ENCODE results near the gene KREMEN1.

KREMEN1 gene

DNA sequence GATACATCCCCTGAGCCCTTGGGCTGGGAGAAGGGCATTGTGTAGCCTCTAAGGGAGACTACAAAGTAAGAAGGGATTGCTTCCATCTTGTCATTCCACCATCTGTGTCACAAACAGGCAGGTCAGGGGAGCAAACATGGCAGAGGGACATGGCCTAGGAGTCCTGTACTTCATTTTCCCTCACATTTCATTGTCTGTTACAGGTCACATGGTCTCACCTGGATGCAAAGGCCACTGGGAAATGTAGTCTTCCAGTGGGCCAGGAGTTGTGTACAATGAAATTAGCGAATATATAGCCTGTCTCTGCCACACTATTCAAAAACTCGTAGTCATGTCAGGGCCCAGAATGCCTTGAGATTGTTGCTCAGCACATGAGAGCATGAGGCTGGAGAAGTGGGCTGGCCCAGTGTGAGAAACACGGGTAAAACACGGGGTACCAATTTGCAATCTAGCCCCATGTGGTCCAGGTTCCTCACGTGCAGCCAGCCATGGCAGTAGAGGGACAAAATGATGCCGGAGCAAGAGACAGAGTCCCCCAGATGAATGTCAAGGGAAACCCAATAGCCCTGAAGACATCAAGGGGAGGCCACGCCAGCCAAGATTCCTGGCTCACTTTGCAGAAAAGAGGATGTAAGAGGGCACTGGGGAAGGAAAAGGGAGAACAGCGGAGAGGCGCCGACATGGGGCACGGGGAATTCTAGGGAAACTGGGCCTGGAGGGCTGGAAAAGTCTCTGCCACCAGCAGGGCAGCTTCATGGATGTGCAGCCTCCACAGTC is 85.1 kb downstream of the KREMEN1 start:
- no peaks in the 10 kb centered on the region for H3K36me3 Mint-ChIP-seq (ENCODE audit: low read depth)
- H3K9me3 Mint-ChIP-seq = no peaks in the 10 kb centered on the region
- peaks cover 28% of the 10 kb centered on the region for H3K27me3 Mint-ChIP-seq (ENCODE audit: low read depth)
- H3K27ac Mint-ChIP-seq = no peak overlapping the region
- H3K4me1 Mint-ChIP-seq (ENCODE audit: low read depth) = peaks cover 7% of the 10 kb centered on the region
- H3K4me3 Mint-ChIP-seq = no peak overlapping the region
- DNase-seq (ENCODE audit: low spot score) = no peak

DNA sequence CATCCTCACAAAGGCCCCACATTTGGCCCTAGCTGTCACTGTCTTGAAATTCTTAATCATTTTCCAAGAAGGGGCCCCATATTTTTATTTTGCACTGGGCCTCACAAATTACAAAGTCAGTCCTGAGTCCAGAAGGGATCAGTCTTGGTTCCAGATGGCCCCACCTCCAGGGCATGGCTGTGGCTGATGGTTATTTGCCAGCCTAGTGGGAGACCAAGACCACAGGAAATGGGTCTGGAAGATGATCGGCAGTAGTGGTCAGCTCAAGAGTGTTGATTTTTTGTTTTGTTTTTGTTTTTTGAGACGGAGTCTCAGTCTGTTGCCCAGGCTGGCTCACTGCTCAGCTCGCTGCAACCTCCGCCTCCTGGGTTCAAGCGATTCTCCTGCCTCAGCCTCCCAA is 85.7 kb downstream of the KREMEN1 start:
- Mint-ChIP-seq H3K27me3 (ENCODE audit: low read depth) (peaks cover 27% of the 10 kb centered on the region), H3K4me3 (no peak overlapping the region)

DNA sequence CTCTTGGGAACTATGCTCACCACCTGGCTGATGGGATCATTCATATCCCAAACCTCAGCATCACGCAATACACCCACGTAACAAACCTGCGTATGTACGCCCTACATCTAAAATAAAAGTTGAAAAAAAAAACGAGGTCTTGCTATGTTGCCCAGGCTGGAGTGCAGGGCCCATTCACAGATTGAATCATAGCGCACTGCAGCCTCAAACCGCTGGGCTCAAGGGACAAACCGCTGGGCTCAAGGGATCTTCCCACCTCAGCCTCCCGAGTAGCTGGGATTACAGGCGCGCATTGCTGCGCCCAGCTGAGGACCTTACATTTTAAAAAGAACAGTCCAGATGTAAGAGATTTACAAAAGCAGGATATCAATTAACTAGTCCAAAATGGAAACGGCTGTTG is 91.0 kb downstream of the KREMEN1 start:
- H3K27ac Mint-ChIP-seq = no peak overlapping the region
- DNase-seq (ENCODE audit: low spot score) = no peak

More for the DNA sequence above, 85.7 kb downstream of the KREMEN1 start:
- H3K27ac Mint-ChIP-seq = no peak overlapping the region
- peaks cover 7% of the 10 kb centered on the region for H3K4me1 Mint-ChIP-seq (ENCODE audit: low read depth)
- H3K9me3 Mint-ChIP-seq = no peaks in the 10 kb centered on the region
- no peak for DNase-seq (ENCODE audit: low spot score)
- H3K36me3 Mint-ChIP-seq (ENCODE audit: low read depth) = no peaks in the 10 kb centered on the region

DNA sequence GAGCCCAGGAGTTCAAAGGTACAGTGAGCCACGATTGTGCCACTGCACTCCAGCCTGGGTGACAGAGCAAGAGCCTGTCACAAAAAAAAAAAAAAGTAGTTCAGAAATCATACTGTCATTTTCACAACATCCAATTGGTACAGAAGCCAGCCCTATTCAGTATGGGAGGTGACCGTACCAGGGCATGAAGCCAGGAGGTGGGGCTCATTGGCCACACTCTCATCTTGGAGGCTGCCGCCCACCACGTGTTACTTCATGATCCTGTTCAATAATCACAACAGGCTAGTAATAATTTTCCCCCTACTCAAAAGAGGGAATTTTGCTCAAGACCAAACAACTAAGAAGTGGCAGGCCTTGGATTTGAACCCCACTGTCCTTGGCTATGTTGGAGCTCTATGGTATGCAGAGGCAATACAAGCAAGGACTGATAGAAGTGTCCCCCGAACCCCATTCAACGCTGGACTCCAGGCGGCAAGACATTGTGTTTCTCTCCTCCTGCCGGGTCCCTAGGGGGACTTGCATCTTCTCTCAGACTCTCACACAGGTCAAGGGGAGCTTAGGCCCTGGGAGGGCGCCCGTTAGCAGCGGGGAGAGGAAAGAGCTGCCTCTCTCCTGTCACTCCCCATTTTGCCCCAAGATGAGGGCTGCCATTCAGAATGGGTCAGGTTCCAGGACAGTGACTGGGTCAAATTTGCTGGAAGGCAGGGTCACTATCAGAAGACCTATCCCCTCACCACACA is 92.7 kb downstream of the KREMEN1 start:
- Mint-ChIP-seq H3K9me3 (no peaks in the 10 kb centered on the region), H3K4me3 (no peak overlapping the region), H3K36me3 (ENCODE audit: low read depth) (no peaks in the 10 kb centered on the region), H3K4me1 (ENCODE audit: low read depth) (peaks cover 22% of the 10 kb centered on the region), H3K27me3 (ENCODE audit: low read depth) (peaks cover 19% of the 10 kb centered on the region), H3K27ac (no peak overlapping the region)
- no peak for DNase-seq (ENCODE audit: low spot score)

More for the DNA sequence above, 91.0 kb downstream of the KREMEN1 start:
- H3K9me3 Mint-ChIP-seq = no peaks in the 10 kb centered on the region
- no peak overlapping the region for H3K4me3 Mint-ChIP-seq
- H3K36me3 Mint-ChIP-seq (ENCODE audit: low read depth) = no peaks in the 10 kb centered on the region
- peaks cover 22% of the 10 kb centered on the region for H3K4me1 Mint-ChIP-seq (ENCODE audit: low read depth)
- peaks cover 19% of the 10 kb centered on the region for H3K27me3 Mint-ChIP-seq (ENCODE audit: low read depth)

DNA sequence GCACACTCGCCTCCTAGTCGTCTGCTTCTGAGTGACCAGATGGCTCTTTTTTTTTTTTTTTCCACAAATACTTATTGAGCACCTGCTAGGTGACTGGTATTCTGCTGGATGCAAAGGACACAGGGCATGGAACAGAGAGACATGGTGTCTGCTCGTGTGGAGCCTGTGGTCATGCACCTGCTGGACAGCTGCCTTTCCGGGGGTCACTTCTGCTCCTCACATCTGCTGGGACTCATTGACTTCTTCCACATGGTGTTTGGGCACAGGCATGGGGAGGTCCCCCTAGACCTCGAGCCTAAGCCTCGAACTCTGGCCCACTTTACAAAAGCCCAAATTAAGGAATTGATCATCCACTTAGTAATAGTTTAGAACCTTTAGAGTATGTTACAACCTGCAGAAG is 93.3 kb downstream of the KREMEN1 start:
- H3K27me3 Mint-ChIP-seq (ENCODE audit: low read depth) = peaks cover 12% of the 10 kb centered on the region
- peaks cover 20% of the 10 kb centered on the region for H3K4me1 Mint-ChIP-seq (ENCODE audit: low read depth)
- H3K4me3 Mint-ChIP-seq = peak overlapping the region; percentile 63
- no peaks in the 10 kb centered on the region for H3K9me3 Mint-ChIP-seq
- no peaks in the 10 kb centered on the region for H3K36me3 Mint-ChIP-seq (ENCODE audit: low read depth)
- H3K27ac Mint-ChIP-seq = no peak overlapping the region
- DNase-seq (ENCODE audit: low spot score) = no peak

DNA sequence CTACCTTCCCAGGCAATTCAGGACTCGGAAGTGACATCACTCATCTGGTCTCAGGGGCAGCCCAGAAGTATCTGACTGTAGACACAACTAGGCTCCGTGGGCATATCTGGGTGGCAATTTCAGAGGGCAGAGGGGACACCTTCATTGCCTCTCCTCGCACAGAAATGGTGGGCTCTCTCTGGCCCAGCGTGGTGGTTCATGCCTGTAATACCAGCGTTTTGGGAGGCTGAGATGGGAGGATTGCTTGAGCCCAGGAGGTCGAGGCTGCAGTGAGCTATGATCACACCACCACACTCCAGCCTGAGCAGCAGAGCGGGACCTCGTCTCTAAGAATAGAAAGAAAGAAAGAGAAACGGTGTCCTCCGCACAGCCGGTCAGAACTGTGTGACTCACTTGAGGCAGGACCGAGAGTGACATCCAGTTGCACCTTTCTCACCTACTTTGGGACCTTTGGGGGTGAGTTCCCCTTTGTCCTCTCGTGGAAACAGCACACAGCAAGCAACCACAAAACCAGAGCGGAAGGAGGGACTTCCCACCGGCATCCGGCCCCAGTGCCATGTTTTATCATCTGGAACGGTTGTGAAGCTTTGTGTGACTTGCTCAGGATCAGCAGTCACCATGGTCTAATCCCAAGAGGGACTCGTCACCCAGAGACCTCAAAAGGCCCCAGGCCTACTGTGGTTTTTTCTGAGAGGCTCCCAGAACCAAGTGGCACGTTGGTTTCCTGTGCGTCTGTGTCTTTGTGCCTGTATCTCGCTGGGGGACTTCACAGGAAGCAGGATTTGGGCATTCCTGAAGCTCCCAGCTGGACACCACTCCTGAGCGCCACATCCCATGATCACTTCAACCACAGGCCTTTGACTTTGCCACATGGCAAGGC is 94.4 kb downstream of the KREMEN1 start:
- peaks cover 20% of the 10 kb centered on the region for H3K4me1 Mint-ChIP-seq (ENCODE audit: low read depth)
- H3K27me3 Mint-ChIP-seq (ENCODE audit: low read depth) = peaks cover 9% of the 10 kb centered on the region
- DNase-seq (ENCODE audit: low spot score) = peak; percentile 86
- no peaks in the 10 kb centered on the region for H3K36me3 Mint-ChIP-seq (ENCODE audit: low read depth)
- peak overlapping the region; percentile 64 for H3K27ac Mint-ChIP-seq
- no peaks in the 10 kb centered on the region for H3K9me3 Mint-ChIP-seq
- H3K4me3 Mint-ChIP-seq = peak overlapping the region; percentile 63

DNA sequence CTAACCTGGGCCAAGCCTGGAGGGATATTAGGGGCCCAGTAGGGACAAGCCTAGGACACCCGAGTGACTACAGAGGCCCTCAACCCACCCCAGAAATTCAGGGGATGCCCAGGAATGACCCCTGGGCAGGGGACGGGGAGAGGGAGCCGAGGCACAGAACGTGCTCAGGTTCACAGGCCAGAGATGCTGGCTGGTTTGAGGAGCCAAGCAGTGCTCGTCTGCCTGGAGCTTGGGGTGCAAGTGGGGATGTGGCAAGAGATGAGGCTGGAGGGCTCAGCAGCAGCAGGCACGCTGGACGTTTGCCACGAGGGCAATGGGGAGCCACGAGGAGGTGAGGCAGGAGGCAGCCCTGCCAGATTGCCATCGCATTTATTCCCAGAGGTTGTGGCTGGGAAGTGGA is 98.9 kb downstream of the KREMEN1 start:
- Mint-ChIP-seq H3K9me3 (peaks cover 18% of the 10 kb centered on the region), H3K4me3 (no peak overlapping the region), H3K4me1 (ENCODE audit: low read depth) (peaks cover 14% of the 10 kb centered on the region), H3K27ac (no peak overlapping the region), H3K27me3 (ENCODE audit: low read depth) (peaks cover 23% of the 10 kb centered on the region), H3K36me3 (ENCODE audit: low read depth) (peaks cover 3% of the 10 kb centered on the region)
- DNase-seq (ENCODE audit: low spot score) = no peak

DNA sequence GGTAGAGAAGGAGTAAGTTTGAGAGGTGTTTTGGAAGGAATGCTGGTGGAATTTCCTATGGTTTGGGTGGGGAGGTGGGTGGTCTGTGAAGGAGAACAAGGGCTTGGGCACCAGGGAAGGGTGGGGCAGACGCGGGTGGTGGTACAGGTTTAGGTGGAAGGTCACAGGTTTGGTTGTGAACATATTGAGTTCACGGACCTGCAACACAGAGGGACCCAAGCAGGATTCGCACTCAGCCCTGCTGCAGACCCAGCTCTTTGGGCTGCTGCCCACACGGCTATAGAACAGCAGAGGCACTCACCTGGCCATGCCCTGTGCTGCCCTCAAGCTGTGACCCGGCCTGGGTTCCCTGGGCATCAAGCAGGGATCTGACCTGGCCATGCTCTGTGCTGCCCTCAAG is 99.4 kb downstream of the KREMEN1 start:
- Mint-ChIP-seq H3K27ac (no peak overlapping the region), H3K9me3 (peaks cover 18% of the 10 kb centered on the region), H3K4me3 (no peak overlapping the region), H3K36me3 (ENCODE audit: low read depth) (peaks cover 3% of the 10 kb centered on the region), H3K4me1 (ENCODE audit: low read depth) (peaks cover 9% of the 10 kb centered on the region), H3K27me3 (ENCODE audit: low read depth) (peaks cover 24% of the 10 kb centered on the region)
- no peak for DNase-seq (ENCODE audit: low spot score)

DNA sequence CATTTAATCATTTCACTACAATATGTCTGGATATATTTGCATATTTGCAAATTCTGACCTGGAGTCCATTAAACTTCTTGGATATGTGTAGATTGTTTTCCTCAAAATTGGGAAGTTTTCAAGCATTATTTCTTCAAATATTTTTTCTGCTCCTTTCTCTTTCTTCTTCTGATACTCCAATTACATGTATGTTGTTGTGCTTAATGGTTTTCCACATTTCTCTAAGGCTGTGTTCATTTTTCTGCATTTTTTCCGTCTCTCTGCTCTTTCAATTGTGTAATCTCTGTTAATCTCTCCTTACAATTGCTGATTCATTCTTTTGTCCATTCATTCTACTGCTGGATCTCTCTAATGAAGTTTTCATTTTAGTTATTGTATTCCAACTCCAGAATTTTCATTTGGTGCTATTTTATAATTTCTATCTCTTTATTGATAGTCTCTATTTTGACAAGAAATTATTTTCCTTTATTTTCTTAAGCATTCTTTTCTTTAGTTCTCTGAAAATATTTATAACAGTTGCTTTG is 102.5 kb downstream of the KREMEN1 start:
- Mint-ChIP-seq H3K36me3 (ENCODE audit: low read depth) (peaks cover 3% of the 10 kb centered on the region), H3K27ac (no peak overlapping the region), H3K4me1 (ENCODE audit: low read depth) (no peaks in the 10 kb centered on the region), H3K27me3 (ENCODE audit: low read depth) (peaks cover 19% of the 10 kb centered on the region), H3K9me3 (peaks cover 18% of the 10 kb centered on the region), H3K4me3 (no peak overlapping the region)
- no peak for DNase-seq (ENCODE audit: low spot score)

DNA sequence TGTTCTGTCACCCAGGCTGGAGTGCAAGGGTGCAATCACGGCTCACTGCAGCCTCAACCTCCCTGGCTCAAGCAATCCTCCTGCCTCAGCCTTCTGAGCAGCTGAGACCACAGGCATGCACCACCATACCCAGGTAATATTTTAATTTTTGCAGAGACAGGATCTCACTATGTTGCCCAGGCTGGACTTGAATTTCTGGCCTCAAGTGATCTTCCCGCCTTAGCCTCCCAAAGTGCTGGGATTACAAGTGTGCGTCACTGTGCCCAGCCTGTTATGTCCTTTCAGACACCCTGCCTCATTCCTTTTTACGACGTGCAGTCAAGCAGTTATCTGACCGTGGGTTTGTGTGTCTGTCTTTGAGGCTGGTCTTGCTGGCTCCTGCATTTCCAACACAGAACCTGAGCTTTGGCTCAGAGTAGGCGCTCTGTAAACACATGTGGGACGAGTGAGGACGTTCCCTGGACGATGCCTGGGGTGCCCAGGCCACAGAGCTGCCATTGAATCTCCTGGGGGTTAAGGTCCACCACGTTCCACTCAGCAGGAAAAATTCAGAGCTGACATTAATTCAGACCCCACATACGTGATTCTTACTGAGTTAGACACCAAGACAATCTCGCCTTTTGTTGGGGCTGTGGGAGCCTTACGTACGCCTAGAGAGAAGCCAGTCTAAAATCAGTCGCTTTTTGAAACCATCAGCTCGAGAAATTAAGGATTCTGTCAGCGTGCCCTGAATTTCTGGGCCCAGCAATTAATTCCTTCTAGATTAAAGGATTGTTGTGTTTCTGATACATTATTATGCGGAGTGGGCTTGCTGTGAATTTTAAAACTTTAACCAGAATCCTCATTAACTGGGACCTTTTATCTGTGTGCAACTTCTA is 111.4 kb downstream of the KREMEN1 start:
- Mint-ChIP-seq H3K4me3 (no peak overlapping the region), H3K27ac (no peak overlapping the region), H3K9me3 (no peaks in the 10 kb centered on the region), H3K27me3 (ENCODE audit: low read depth) (peaks cover 5% of the 10 kb centered on the region), H3K4me1 (ENCODE audit: low read depth) (no peaks in the 10 kb centered on the region), H3K36me3 (ENCODE audit: low read depth) (no peaks in the 10 kb centered on the region)
- DNase-seq (ENCODE audit: low spot score) = no peak

DNA sequence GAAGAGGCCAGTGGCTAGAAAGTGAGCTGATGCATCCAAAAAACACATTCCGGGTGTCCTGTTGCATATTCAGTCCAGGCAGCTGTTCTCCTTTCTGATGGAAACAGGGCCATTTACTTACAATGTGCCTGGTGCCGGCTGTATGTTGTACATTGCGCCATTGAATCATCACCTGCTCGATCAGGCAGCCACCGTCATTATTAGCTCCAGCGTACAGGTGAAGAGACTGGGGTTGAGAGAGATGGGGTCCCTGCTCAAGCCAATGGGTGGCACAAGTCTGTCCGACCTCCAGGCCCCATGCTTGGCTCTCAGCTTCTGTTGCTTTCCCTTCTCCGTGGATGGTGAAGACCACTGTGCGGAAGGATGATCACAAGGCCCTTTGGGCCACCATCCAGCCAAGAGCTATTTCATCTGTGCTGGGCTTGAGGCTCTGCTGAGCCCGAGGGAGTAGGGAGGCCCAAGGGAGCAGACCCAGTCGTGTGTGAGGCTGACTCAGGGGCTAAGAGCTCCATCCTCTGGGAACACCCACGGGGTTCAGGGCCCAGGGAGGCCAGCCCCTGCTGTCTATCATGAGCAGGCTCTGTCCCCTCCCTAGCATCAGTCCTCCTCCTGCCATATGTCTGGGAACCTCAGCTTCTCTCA is 112.1 kb downstream of the KREMEN1 start:
- Mint-ChIP-seq H3K9me3 (no peaks in the 10 kb centered on the region), H3K4me3 (no peak overlapping the region), H3K36me3 (ENCODE audit: low read depth) (no peaks in the 10 kb centered on the region), H3K4me1 (ENCODE audit: low read depth) (no peaks in the 10 kb centered on the region), H3K27me3 (ENCODE audit: low read depth) (peaks cover 8% of the 10 kb centered on the region), H3K27ac (no peak overlapping the region)
- no peak for DNase-seq (ENCODE audit: low spot score)

DNA sequence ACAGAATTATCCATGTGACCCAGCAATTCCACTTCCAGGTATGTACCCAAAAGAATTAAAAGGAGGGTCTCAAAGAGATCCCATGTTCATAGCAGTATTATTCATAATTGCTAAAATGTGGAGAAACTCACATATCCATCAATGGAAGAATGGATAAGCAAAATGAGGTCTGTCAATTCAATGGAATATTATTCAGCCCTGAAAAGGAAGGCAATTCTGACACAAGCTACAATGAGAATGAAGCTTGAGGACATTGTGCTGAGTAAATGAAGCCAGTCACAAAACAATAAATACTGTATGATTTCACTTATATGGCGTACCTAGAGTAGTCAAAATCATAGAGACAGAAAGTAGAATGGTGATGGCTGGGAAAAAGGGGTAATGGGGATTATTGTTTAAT is 113.5 kb downstream of the KREMEN1 start:
- Mint-ChIP-seq H3K4me1 (ENCODE audit: low read depth) (no peaks in the 10 kb centered on the region), H3K27ac (no peak overlapping the region), H3K4me3 (no peak overlapping the region), H3K36me3 (ENCODE audit: low read depth) (no peaks in the 10 kb centered on the region), H3K27me3 (ENCODE audit: low read depth) (peaks cover 3% of the 10 kb centered on the region), H3K9me3 (no peaks in the 10 kb centered on the region)
- DNase-seq (ENCODE audit: low spot score) = no peak

Data from T-helper 2 cell treated with Interferon-gamma antibody and Interleukin-4, amounts not matched to agents 5 μg/mL and 100 μg/mL, for 36 hours (primary cell).